ENCODE data around the gene GLS.
"Not testable (repeated sequence)": the region's sequence is repeated elsewhere in the genome, so short reads cannot be mapped to it uniquely, and the experiment has no call there.

The GLS gene

GRCh38 chr2:190947711-190948251 lies 67.2 kb downstream of the GLS start:
- DNase-seq (ENCODE audit: low spot score), result peak; percentile 15
- TF ChIP-seq, protein P1, sequence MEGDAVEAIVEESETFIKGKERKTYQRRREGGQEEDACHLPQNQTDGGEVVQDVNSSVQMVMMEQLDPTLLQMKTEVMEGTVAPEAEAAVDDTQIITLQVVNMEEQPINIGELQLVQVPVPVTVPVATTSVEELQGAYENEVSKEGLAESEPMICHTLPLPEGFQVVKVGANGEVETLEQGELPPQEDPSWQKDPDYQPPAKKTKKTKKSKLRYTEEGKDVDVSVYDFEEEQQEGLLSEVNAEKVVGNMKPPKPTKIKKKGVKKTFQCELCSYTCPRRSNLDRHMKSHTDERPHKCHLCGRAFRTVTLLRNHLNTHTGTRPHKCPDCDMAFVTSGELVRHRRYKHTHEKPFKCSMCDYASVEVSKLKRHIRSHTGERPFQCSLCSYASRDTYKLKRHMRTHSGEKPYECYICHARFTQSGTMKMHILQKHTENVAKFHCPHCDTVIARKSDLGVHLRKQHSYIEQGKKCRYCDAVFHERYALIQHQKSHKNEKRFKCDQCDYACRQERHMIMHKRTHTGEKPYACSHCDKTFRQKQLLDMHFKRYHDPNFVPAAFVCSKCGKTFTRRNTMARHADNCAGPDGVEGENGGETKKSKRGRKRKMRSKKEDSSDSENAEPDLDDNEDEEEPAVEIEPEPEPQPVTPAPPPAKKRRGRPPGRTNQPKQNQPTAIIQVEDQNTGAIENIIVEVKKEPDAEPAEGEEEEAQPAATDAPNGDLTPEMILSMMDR (IDR thresholded peaks at IDR 0.05; ENCODE audit: extremely low read depth, missing control alignments), result no peak

- DNase-seq (ENCODE audit: low spot score), result no peak
- TF ChIP-seq, protein P1 (IDR thresholded peaks at IDR 0.05; ENCODE audit: extremely low read depth, missing control alignments), result no peak
Measured at GRCh38 chr2:190948671-190949070, 68.0 kb downstream of the GLS start.

GRCh38 chr2:190950566-190950991 lies 70.0 kb downstream of the GLS start:
- no peak for DNase-seq (ENCODE audit: low spot score)
- TF ChIP-seq, protein P1 (IDR thresholded peaks at IDR 0.05; ENCODE audit: extremely low read depth, missing control alignments), result no peak

- TF ChIP-seq, protein P1 (IDR thresholded peaks at IDR 0.05; ENCODE audit: extremely low read depth, missing control alignments), result no peak
- no peak for DNase-seq (ENCODE audit: low spot score)
Measured at GRCh38 chr2:190953257-190953656, 72.6 kb downstream of the GLS start.

- no peak for DNase-seq (ENCODE audit: low spot score)
- TF ChIP-seq, protein P1 (IDR thresholded peaks at IDR 0.05; ENCODE audit: extremely low read depth, missing control alignments), result no peak
Measured at GRCh38 chr2:190959911-190960788, 79.5 kb downstream of the GLS start.

DNA sequence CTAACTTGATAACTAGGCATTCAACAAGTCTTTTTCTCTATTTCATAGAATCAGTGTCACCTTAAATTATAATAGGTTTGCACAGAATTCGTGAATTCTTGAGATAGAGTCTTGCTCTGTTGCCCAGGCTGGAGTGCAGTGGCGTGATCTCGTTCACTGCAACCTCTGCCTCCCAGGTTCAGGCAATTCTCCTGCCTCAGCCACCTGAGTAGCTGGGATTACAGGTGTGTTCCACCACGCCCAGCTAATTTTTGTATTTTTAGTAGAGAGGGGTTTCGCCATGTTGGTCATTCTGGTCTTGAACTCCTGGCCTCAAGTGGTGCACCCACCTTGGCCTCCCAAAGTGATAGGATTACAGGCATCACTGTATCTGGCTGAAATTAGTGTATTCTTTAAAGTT lies 80.5 kb downstream of the GLS start:
- DNase-seq (ENCODE audit: low spot score), result not testable (repeated sequence)

GRCh38 chr2:190961918-190962487 lies 81.4 kb downstream of the GLS start:
- TF ChIP-seq, protein P1 (IDR thresholded peaks at IDR 0.05; ENCODE audit: extremely low read depth, missing control alignments), result no peak
- DNase-seq (ENCODE audit: low spot score), result peak; percentile 12
